HG03066 (cell line): ENCODE measurements around the gene TOMM20.
"Not testable (repeated sequence)": the region's sequence is repeated elsewhere in the genome, so short reads cannot be mapped to it uniquely, and the experiment has no call there.

Source experiments
- ATAC-seq: cut with Tn5 transposase; IDR thresholded peaks from one replicate; pipeline ENCODE4 v1.9.1; 2021; ENCODE audit warnings: low read depth; ENCODE audit not compliant: unreplicated experiment

Gene TOMM20

DNA sequence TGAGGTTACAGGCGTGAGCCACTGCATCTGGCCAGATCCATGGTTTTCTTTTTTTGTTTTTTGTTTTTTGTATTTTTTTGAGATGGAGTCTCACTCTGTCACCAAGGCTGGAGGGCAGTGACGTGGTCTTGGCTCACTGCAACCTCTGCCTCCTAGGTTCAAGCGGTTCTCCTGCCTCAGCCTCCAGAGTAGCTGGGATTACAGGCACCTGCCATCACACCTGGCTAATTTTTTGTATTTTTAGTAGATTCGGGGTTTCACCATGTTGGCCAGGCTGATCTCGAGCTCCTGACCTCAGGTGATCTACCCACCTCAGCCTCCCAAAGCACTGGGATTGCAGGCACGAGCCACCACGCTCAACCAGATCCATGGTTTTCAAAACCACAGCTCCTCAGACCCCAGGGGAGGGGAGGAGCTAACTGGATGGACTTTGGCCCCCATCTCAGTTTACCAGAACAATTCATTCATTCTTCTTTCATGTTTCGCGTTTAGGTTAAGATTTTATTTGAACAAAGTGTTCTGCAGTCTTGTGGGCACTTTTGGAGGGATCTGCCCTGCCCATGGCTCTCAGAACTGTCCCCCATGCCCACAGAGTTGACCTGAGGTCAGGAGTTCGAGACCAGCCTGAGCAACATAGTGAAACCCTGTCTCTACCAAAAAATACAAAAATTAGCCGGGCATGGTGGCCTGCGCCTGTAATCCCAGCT, 43.1 kb downstream of the TOMM20 start:
- ATAC-seq: not testable (repeated sequence)

DNA sequence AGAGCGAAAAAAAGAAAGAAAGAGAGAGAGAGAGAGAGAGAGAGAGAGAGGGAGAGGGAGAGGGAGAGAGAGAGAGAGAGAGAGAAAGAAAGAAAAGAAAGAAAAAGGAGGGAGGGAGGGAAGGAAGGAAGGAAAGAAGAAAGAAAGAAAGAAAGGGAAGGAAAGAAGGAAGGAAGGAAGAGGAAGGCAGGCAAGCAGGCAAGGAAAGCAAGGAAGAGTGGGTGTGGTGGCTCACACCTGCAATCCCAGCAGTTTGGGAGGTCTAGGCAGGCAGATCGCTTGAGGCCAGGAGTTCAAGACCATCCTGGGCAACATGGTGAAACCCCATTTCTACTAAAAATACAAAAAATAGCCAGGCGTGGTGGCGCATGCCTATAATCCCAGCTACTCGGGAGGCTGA, 47.8 kb downstream of the TOMM20 start:
- ATAC-seq: not testable (repeated sequence)

DNA sequence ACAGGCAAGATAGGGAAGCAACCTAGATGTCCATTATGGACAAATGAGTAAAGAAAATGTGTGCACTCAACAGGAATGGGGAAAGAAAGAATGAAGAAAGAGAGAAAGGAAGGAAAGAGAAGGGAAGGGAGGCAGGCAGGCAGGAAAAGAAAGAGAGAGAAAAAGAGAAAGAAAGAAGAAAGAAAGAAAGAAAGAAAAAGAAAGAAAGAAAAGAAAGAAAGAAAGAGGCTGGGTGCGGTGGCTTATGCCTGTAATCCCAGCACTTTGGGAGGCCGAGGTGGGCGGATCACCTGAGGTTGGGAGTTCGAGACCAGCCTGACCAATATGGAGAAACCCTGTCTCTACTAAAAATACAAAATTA, 48.4 kb downstream of the TOMM20 start:
- not testable (repeated sequence) for ATAC-seq

GRCh38 chr1:235079443-235080296, 49.0 kb downstream of the TOMM20 start:
- no peak for ATAC-seq

- ATAC-seq: no peak
Observed at GRCh38 chr1:235078480-235079381, 49.9 kb downstream of the TOMM20 start.

DNA sequence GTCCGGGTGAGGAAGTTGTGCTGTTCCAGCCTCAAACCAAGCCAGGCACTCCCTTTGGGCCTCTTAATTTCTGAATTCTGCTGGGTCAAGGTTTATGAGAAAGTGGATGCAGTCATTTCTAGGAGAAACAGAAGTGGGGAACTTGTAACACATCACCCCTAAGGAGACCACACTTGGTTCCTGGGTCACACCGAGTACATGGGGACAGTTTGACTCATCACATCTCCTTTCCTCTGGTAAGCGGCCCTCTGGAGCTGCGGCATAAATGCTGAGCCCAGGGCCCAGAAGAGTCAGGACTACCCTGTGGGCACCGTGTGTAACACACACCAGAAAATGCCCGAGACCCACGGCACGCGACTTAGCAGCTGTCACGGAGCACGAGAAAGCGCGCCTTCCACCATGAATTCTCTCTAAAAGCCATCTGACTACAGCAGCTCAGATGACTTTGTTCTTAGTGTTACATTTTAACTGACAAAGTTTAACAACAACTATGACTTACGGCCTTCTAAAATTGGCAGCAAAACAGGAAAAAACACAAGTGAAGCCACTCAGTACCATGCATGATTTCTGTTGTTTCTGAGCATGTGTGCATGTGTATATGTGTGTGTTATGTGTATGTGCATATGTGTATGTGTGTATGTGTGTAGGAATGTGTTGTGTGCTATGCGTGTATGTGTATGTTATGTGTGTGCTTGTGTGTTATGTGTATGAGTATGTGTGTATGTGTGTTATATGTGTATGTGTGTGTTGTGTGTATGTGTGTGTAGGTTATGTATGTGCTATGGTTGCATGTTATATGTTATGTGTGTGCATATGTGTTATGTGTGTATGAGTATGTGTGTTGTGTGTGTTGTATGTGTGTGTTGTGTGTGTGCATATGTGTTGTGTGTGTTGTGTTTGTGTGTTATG, 50.8 kb downstream of the TOMM20 start:
- peak; percentile 20 for ATAC-seq

- no peak for ATAC-seq
Observed at GRCh38 chr1:235077163-235077540, 51.5 kb downstream of the TOMM20 start.

- ATAC-seq: no peak
Observed at GRCh38 chr1:235076504-235077162, 52.0 kb downstream of the TOMM20 start.

GRCh38 chr1:235075777-235076308, 52.8 kb downstream of the TOMM20 start:
- ATAC-seq: no peak

- peak; percentile 65 for ATAC-seq
Observed at GRCh38 chr1:235075048-235075776, 53.4 kb downstream of the TOMM20 start.

DNA sequence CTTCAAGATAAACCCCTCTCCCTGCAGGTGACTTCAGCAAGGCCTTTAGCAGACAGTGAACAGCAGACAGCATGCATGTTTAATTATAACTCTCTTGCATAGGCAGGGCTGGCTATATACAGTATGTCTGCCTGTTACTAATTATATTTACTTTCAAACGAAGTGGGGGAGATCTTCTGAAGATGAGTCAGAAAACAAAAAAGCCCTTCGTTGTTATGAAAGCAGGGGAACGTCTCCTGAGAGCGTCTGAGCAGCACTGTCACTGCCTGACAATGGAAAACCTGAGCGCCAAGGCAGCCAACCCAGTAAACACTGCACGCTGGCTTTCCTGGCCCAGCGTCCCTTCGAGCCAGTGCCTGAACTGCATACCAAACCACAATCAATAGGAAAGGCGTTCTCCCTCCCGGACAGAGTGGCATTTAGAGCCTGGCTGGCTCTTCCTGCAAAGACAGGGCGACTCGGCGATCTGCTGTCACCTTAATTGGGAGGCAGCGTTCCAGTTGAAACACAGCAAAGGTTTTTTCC, 54.1 kb downstream of the TOMM20 start:
- ATAC-seq: peak; percentile 39

GRCh38 chr1:235073968-235074522, 54.6 kb downstream of the TOMM20 start:
- peak; percentile 0 for ATAC-seq

DNA sequence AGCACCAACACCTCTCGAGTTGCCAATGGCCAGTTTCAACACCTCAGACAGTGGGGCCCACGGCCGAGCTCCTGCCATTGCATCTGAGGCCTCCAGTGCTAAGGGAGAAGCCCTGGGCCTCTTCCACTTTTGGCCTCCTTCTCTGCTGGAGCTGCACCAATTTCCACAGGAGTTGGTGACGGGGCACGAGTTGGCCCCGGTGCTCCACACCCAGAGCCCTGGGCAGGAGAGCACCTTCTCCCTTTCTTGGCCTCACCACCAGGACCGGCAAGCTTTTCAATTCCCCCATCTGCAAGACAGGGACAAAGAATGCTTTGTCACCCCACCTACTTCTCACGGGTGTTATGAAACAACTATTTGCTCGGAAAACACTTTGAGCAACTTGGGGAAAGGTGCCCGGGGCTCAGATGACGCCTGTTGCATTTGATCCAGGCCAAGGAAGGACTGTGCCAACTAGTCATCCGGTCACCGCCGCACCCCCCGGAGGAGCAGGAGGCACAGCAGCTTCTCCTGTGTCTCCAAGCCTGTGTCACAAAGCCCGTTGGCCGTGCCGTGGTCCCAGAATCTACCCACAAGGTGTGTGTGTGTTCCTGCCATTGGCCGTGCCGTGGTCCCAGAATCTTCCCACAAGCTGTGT, 55.2 kb downstream of the TOMM20 start:
- ATAC-seq: no peak

GRCh38 chr1:235072577-235072976, 56.1 kb downstream of the TOMM20 start:
- ATAC-seq: not testable (repeated sequence)

GRCh38 chr1:235072096-235072495, 56.5 kb downstream of the TOMM20 start:
- ATAC-seq: no peak

GRCh38 chr1:235070819-235071218, 57.8 kb downstream of the TOMM20 start:
- ATAC-seq: no peak
